ENCODE results near the gene MYLIP.

Gene MYLIP

GRCh38 chr6:16137451-16137801 is 8.5 kb downstream of the MYLIP start:
- in situ Hi-C loops (cut with MboI; ENCODE audit: low sequenced_read_pairs) = no loop called here

- in situ Hi-C loops (cut with MboI; ENCODE audit: low sequenced_read_pairs) = no loop called here
Measured at GRCh38 chr6:16139556-16139955, 10.7 kb downstream of the MYLIP start.

GRCh38 chr6:16140607-16141006 is 11.7 kb downstream of the MYLIP start:
- in situ Hi-C loops (cut with MboI; ENCODE audit: low sequenced_read_pairs) = no loop called here

DNA sequence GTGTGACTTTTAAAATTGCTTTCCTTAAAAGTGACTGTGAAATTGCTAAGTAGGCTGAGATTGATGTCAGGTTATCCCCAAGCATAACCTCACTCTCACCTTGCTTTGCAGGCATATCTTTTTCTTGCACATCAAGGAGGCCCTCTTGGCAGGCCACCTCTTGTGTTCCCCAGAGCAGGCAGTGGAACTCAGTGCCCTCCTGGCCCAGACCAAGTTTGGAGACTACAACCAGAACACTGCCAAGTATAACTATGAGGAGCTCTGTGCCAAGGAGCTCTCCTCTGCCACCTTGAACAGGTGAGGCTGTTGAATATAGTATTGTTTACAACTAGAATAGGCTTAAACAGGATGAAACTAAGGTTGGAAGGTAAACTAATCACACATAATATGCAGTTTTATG is 12.6 kb downstream of the MYLIP start:
- in situ Hi-C loops (cut with MboI; ENCODE audit: low sequenced_read_pairs) = no loop called here

- in situ Hi-C loops (cut with MboI; ENCODE audit: low sequenced_read_pairs) = no loop called here
Measured at GRCh38 chr6:16145038-16145437, 16.2 kb downstream of the MYLIP start.

DNA sequence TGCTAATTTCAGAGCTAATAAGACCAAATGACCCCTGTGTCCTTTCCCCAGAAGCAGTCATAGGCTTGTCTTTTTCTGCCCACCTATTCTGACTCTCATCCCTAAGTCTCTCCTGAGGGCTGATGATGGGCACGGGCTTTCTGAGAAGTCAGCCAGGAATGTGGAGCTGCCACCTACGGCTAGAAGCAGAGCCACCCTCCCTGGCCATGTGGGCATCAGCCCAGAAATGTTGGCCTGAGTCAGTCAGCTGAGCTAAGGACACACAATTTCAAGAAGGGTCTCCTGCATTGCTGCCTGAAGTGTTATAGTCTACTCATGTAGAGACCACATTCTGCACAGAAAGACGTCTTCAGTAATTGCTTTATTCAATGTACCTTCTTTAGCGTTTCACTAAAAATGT is 17.1 kb downstream of the MYLIP start:
- in situ Hi-C loops (cut with MboI; ENCODE audit: low sequenced_read_pairs) = no loop called here

DNA sequence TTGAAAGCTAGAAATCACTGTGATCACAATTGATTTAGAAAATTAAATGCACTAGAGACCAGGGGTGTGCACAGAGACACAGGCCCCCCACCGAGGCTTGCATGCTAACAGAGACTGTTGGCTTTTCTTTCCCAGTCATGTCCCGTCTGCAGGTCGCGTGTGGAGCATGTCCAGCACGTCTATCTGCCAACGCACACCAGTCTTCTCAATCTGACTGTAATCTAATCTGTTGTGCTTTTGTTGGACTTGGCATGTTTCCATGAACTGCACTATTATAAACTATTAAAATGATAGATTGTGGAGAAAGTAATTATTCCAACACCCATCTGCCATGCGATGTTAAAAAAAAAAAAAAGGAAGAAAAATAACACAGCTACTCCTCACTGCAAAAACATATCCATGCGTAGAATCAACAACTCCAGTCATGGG is 17.7 kb downstream of the MYLIP start:
- in situ Hi-C loops (cut with MboI; ENCODE audit: low sequenced_read_pairs) = no loop called here

DNA sequence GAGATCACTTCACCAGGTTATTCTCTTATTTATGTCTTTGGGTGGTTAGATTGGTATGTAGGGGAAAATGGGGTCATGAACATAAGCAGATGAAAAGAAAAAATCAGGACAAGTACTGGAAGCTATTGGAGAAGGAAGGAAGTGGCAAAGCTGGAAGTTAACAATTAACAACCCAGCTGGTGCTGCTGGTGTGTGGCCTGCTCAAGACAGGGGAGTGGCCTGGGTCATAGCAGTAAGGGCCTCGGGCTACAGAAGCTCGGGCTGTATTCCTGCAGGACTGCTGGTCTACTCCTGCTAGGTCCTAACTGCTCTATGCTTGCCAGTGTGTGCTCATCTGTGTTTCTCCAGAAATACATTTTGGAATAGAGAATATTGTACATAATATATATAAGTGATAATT is 19.6 kb downstream of the MYLIP start:
- in situ Hi-C loops (cut with MboI; ENCODE audit: low sequenced_read_pairs) = no loop called here

- in situ Hi-C loops (cut with MboI; ENCODE audit: low sequenced_read_pairs) = no loop called here
Measured at GRCh38 chr6:16149305-16149704, 20.4 kb downstream of the MYLIP start.

- in situ Hi-C loops (cut with MboI; ENCODE audit: low sequenced_read_pairs) = no loop called here
Measured at GRCh38 chr6:16150098-16150497, 21.2 kb downstream of the MYLIP start.

DNA sequence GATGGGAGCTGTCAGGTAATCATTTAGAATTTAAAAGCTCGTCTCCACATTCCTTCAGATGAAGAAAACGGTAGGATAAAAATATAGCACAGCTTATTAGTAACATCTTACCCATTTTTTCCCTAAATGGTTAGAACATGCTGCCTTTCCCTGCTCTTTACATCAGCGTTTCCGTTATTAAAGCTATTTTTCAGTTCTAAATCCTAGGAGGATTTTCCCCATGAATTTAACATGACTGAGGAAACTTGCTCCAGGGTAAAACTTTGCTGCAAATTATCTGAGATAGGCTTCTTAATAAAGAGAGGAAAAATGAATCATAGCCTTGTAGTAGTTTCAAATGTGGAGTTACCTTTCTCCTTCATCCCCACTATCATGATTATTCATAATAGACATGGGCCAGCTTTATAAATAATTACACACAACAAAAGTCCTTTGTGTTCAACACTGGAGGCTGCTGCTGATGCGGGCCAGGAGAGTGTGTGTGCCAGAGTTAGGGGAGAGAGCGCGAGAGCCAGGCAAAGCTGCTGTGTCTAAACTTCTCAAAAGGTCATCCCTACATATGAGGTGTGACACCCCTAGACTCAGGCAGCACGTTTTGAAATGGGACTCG is 24.4 kb downstream of the MYLIP start:
- in situ Hi-C loops (cut with MboI; ENCODE audit: low sequenced_read_pairs) = no loop called here

- in situ Hi-C loops (cut with MboI; ENCODE audit: low sequenced_read_pairs) = no loop called here
Measured at GRCh38 chr6:16154904-16155303, 26.0 kb downstream of the MYLIP start.

GRCh38 chr6:16157492-16157891 is 28.6 kb downstream of the MYLIP start:
- in situ Hi-C loops (cut with MboI; ENCODE audit: low sequenced_read_pairs) = no loop called here

DNA sequence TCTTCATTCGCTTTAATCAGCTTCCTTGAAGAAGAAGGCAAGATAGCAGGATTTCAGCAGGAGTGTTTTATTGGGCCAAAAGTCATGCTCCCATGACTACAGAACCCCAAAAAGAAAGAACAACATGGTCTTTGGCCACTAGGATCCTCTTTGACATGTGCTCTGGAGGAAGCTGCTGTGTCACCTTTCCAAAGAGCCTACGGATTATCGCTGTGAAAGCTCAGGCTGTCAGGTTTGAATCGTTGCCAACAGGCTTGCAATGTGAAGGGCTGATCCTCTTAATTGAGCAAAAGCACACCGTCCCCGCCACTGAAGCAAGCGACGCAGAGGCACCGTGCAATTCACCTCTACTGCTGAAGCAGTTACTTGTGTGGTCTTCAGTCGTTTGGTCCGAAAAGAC is 29.0 kb downstream of the MYLIP start:
- in situ Hi-C loops (cut with MboI; ENCODE audit: low sequenced_read_pairs) = no loop called here

DNA sequence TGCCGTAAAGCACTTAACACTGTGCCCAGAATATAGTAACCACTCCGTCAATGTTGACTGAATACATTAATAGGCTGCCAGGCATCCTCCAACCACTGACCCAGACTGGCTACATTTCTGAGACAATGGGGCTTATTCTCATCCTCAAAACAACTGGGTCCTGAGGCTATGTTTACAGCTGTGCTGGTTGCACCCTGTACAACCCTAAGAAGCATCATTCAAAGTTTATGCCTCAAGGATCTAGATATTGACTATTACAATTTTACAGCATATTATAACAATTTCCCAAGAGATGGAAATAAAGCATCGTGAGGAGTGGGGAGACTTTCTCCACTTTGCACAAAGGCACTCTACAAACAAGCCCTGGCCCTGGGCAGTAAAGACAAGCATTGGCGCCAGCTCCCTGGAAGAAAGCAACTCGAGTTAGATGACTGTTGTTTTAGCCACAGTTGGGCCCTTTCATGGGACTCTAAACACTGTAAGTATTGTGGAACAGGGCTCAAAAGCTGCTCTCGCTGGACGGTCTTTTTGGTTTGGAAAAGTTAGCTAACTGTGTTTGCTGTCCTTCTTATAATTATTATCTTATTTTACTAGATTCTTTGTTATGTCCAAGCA is 30.2 kb downstream of the MYLIP start:
- in situ Hi-C loops (cut with MboI; ENCODE audit: low sequenced_read_pairs) = no loop called here

GRCh38 chr6:16160794-16161193 is 31.9 kb downstream of the MYLIP start:
- in situ Hi-C loops (cut with MboI; ENCODE audit: low sequenced_read_pairs) = no loop called here

DNA sequence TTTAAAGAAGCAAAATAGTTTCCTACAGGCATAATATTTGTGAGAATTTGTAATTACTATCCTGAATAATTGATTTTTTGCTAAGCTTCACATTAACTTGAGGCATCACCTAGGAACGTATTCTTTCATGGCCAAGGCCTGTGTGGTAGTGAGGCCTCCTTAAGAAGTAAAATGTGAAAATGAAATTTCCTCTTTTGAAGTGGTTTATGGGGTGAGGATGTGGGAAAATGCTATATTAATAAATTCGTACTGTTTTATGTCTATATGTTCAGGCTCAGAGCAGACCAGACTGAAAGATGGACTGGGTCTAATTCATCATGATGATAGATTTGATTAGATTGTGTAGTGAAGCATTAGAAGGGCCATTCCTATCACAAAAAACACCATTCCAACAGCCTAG is 33.1 kb downstream of the MYLIP start:
- in situ Hi-C loops (cut with MboI; ENCODE audit: low sequenced_read_pairs) = no loop called here

DNA sequence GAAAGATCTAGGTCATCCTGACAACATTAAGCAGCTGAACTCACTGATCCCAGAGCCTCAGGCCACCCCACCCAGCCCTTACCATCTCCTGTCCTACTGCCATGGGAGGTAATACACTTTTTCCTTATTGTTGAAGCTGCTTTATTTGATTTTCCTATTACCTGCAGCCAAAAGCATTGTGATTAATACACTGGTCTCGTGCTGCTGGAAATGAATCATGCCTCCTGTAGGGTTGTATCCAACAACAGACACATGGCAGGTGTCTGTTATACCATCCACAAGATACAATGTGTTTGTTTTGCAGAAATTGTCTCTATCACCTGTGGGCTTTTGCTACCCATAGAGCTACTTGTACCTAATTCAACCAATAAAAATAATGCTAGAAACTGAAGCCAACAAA is 34.2 kb downstream of the MYLIP start:
- in situ Hi-C loops (cut with MboI; ENCODE audit: low sequenced_read_pairs) = no loop called here

DNA sequence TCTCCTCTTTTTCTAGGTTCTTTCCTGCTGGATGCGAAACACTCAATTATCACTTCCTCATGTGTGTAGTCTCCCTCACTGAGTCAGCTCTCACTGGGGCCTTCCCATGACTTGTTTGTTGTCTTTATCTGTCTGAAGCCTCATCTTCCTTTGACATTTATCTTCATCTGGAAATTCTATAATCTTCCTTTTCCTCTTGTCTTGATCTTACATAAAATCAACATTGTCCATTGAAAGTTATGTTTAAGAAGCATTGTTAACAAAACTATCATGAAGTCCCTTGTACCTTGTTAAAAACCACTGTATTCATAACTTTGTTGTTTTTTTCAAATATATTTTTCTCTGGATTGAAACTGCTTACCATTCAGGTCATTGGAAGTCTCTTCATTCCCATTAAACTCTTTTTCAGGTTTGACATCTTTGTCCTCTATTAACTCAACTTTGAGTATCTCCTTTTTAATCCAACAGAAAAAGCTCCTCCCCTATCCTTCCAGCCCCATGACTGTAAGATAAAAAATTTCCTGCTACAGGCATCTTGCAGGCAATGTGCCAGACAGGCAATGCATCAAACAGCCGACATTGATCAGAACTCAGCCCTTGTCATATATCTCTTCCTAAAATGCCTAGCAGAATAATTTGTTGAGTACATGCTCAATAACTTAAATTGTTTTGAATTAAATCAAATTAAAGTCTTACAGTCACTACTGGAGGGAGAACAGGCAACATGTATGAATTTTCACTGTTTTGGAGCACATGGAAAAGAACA is 34.8 kb downstream of the MYLIP start:
- in situ Hi-C loops (cut with MboI; ENCODE audit: low sequenced_read_pairs) = no loop called here

DNA sequence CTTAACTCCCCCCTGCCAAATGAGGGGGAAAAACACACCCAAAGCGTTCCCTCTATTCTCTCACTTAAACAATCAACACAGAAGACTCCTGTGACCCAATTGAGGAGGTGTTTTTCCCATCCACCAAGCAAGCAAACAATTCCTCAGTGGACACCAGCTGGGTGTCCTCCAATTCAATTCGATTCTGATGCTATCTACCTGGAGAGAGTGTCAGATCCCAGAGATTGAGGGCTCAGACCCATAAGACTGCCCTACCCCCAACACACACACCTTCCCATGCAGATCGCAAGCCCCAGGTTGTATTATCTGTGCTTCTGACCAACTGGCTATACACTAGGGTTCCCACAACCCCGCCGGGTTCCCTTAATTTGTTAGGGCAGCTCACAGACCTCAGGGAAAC is 36.8 kb downstream of the MYLIP start:
- in situ Hi-C loops (cut with MboI; ENCODE audit: low sequenced_read_pairs) = no loop called here

DNA sequence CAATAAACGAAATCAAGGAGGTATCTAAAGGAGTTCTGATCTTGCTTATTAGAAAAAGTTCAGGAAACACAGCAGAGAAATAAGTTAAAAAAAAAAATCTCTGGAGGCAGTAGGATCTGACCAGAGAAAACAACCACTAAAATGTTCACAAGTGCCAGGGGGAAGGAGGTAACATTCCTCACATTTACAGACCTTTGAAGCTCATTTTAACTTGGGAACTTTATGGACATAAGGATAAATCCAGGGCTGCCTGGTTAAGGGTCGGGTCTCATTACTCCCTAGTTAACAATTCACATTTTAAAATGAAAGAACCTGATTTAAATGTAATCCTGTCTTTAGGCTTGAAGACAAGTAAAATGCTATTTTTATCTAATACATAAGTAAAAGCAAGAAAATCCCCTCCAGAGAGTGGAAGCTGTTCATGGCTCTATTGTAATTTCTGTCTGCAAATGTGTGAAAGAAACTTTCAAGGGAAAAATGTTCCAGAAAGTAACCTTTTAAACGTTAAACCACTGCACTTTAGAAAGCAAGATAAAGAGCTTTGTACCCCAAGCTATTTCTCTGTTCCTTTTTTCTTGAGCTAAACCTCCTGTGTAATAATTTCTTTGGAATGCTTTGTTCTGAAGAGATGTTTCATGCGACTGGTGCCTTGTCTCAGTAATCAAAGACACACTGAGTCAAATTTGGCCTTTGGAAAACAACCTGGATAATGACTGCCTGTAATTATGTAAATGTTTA is 38.2 kb downstream of the MYLIP start:
- in situ Hi-C loops (cut with MboI; ENCODE audit: low sequenced_read_pairs) = no loop called here

- in situ Hi-C loops (cut with MboI; ENCODE audit: low sequenced_read_pairs) = no loop called here
Measured at GRCh38 chr6:16168121-16168520, 39.2 kb downstream of the MYLIP start.

Data from HL-60/S4 treated with phorbol 12-myristate 13-acetate at 8.2 ng/mL for 4 days and 3 days (cell line).